Fibroblast of lung (primary cell): Measurements from ENCODE around the gene SYT13. TPM values are rescaled to one million over a fixed set of nuclear protein-coding genes. Genes with fewer than 3 reads are reported as not detected.

Experiments
- DNase-seq, 2 donors: peaks; one replicate each; pipeline versions ENCODE4 v3.0.0 to v3.0.0-alpha.2; 2010; ENCODE audit warnings: low read depth in 2 of 2
- H2AFZ ChIP-seq: 2 replicates; pipeline ENCODE4 v1.5.1; 2012; ENCODE audit warnings: low read length, control low read depth, inconsistent platforms
- H3K27ac ChIP-seq: 2 replicates; pipeline ENCODE4 v1.5.1; 2011; ENCODE audit warnings: low read length, control low read depth; ENCODE audit not compliant: insufficient read depth
- H3K27me3 ChIP-seq: 2 replicates; pipeline ENCODE4 v1.5.1; 2011; ENCODE audit warnings: mild to moderate bottlenecking, low read length; ENCODE audit not compliant: control insufficient read depth, insufficient read depth
- H3K36me3 ChIP-seq: 2 replicates; pipeline ENCODE4 v1.5.1; 2011; ENCODE audit warnings: low read length; ENCODE audit not compliant: control insufficient read depth, insufficient read depth
- H3K4me1 ChIP-seq: 2 replicates; pipeline ENCODE4 v1.5.1; 2011; ENCODE audit warnings: low read length; ENCODE audit not compliant: control insufficient read depth, insufficient read depth; ENCODE audit errors: extremely low read depth
- H3K4me2 ChIP-seq: 2 replicates; pipeline ENCODE4 v1.5.1; 2011; ENCODE audit warnings: low read length, control low read depth; ENCODE audit not compliant: insufficient read depth; ENCODE audit errors: extremely low read depth
- H3K4me3 ChIP-seq, 4 experiments: fragments of 200-600 bp in 1 of 4; sonication (generic) in 1 of 4; replicated peaks in 1 of 4; 2 replicates each; pipeline ENCODE4 v1.5.1; 2011 to 2016; ENCODE audit warnings: low read length in 4 of 4, low read depth in 3 of 4, mild to moderate bottlenecking in 3 of 4, control low read depth in 2 of 4, inconsistent platforms in 1 of 4, mixed read lengths in 1 of 4; ENCODE audit not compliant: insufficient read depth in 1 of 4; ENCODE audit errors: control extremely low read depth in 1 of 4
- H3K79me2 ChIP-seq: 2 replicates; pipeline ENCODE4 v1.5.1; 2012; ENCODE audit warnings: mild to moderate bottlenecking, low read length, inconsistent platforms; ENCODE audit not compliant: control insufficient read depth, insufficient read depth
- H3K9ac ChIP-seq: 2 replicates; pipeline ENCODE4 v1.5.1; 2011; ENCODE audit warnings: mild to moderate bottlenecking, low read length, control low read depth; ENCODE audit not compliant: insufficient read depth
- H3K9me3 ChIP-seq: 2 replicates; pipeline ENCODE4 v1.5.1; 2012; ENCODE audit warnings: low read depth, low read length; ENCODE audit not compliant: control insufficient read depth, insufficient read depth
- H4K20me1 ChIP-seq: 2 replicates; pipeline ENCODE4 v1.5.1; 2011; ENCODE audit warnings: low read length; ENCODE audit not compliant: control insufficient read depth, insufficient read depth; ENCODE audit errors: extremely low read depth
- CTCF ChIP-seq, 2 donors: IDR thresholded peaks in 1 of 2; conservative IDR thresholded peaks in 1 of 2; 1 replicate in 1 of 2; 2 replicates in 1 of 2; pipeline ENCODE4 v1.5.1; 2011 to 2012; ENCODE audit warnings: low read length in 2 of 2, control low read depth in 1 of 2, inconsistent platforms in 1 of 2, low read depth in 1 of 2, mild to moderate bottlenecking in 1 of 2
- EZH2 ChIP-seq: IDR thresholded peaks from 2 replicates; pipeline ENCODE4 v1.5.1; 2012; ENCODE audit warnings: low read length, control low read depth, mild to moderate bottlenecking; ENCODE audit errors: missing control alignments
- polyA plus RNA-seq, 2 donors: library from polyadenylated mRNA; depleted of rRNA in 1 of 2; stranded (reverse) in 1 of 2; unstranded in 1 of 2; fragments of >200 nt; gene quantifications; 2 replicates each; pipeline ENCODE4 v1.2.1, GENCODE V29; 2011 to 2012; ENCODE audit warnings: missing spikeins in 1 of 2
- total RNA-seq: library from RNA; depleted of rRNA; stranded (reverse); fragments of >200 nt; gene quantifications from 2 replicates; pipeline ENCODE4 v1.2.1, GENCODE V29; 2014

SYT13 gene
- total and polyA plus RNA-seq, 2 donors (not counting 1 experiment from before 2014, with no cell fraction given), result not detected

DNA sequence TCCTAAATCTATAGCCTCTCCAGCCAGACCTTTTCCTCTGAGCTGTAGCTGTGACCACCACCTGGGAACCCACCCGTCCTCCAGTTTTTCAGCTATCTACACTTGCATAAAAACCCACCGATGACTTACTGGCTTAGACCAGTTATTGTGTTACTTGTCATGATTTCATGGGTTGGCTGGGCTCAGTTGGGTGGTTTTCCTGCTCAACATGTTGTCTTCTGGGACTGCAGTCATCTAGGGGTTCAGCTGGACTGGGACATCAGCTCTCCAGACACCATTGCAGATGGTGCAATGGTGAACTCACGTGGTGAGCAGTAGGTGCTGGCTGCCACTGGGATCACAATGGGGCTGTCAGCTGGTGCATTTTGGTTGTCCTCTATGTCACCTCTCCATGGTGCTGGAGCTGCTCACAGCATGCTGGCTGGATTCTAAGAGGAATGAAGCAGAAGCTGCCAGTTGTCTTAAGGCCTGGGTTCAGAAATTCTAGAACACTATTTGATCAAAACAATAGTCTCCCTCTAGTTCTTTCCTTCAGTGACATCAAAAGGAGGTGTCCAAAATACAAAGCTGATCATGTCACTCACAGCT lies 1.3 kb upstream of the SYT13 start:
- no peaks in the 10 kb centered on the region for H3K9me3 ChIP-seq

DNA sequence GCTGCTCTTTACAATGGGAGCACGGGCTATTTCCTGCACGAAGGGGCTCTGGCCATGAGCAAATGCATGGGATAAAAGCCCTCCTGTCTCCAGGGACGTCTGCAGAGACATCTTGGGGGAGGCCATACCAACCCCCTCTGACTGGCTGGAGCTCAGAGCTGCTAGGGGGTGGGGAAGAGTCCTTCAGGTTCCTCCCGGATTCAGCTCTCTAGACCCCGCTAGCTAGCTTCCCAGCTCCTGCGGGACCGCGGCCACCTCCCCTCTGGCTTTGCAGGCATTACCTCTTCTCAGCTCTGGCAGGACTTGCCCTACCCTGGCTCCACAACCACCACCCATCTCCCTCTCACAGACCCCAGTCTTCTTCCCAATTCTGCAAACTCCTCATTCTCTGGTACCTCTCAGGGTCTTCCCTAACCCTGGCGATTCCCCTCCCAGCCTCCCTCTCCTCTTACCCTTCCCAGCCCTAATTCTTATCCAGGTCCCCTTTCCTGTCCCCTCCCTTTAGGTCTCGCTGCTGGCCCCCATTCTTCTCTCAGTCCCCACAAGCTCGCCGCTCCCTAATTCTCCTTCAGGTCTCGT lies 802 bp downstream of the SYT13 start:
- H3K9ac ChIP-seq, result no peak overlapping the region
- H3K36me3 ChIP-seq, result no peaks in the 10 kb centered on the region
- H4K20me1 ChIP-seq, result no peaks in the 10 kb centered on the region
- H3K4me3 ChIP-seq, result no peak overlapping the region
- TF ChIP-seq CTCF (conservative IDR thresholded peaks at IDR 0.05 in 1 of 2, IDR thresholded peaks at IDR 0.05 in 1 of 2; ENCODE audit: low read depth in 1 of 2, low read length in 2 of 2) (no peak), EZH2 (no peak)
- H3K79me2 ChIP-seq, result no peaks in the 10 kb centered on the region
- H2AFZ ChIP-seq, result no peak overlapping the region
- no peak overlapping the region for H3K4me2 ChIP-seq
- peaks cover 19% of the 10 kb centered on the region for H3K27me3 ChIP-seq
- H3K4me1 ChIP-seq, result no peaks in the 10 kb centered on the region
- no peak overlapping the region for H3K27ac ChIP-seq
- DNase-seq, result no peak
- no peaks in the 10 kb centered on the region for H3K9me3 ChIP-seq

More for the DNA sequence above, 1.3 kb upstream of the SYT13 start:
- Histone ChIP-seq H3K36me3 (no peaks in the 10 kb centered on the region), H3K4me2 (no peak overlapping the region), H3K79me2 (no peaks in the 10 kb centered on the region), H3K4me3 (no peak overlapping the region), H3K27me3 (peaks cover 19% of the 10 kb centered on the region), H4K20me1 (no peaks in the 10 kb centered on the region), H3K9ac (no peak overlapping the region), H3K4me1 (no peaks in the 10 kb centered on the region), H2AFZ (no peak overlapping the region), H3K27ac (no peak overlapping the region)
- DNase-seq, result no peak
- TF ChIP-seq EZH2 (no peak), CTCF (conservative IDR thresholded peaks at IDR 0.05 in 1 of 2, IDR thresholded peaks at IDR 0.05 in 1 of 2; ENCODE audit: low read depth in 1 of 2, low read length in 2 of 2) (no peak)

- H3K9me3 ChIP-seq, result no peaks in the 10 kb centered on the region
- no peaks in the 10 kb centered on the region for H4K20me1 ChIP-seq
- H3K36me3 ChIP-seq, result no peaks in the 10 kb centered on the region
- DNase-seq, result no peak
- H2AFZ ChIP-seq, result no peak overlapping the region
- no peaks in the 10 kb centered on the region for H3K4me1 ChIP-seq
- peaks cover 13% of the 10 kb centered on the region for H3K27me3 ChIP-seq
- no peak overlapping the region for H3K4me2 ChIP-seq
- no peak overlapping the region for H3K27ac ChIP-seq
- no peak overlapping the region for H3K9ac ChIP-seq
- no peaks in the 10 kb centered on the region for H3K79me2 ChIP-seq
- TF ChIP-seq CTCF (conservative IDR thresholded peaks at IDR 0.05 in 1 of 2, IDR thresholded peaks at IDR 0.05 in 1 of 2; ENCODE audit: low read depth in 1 of 2, low read length in 2 of 2), result no peak
- TF ChIP-seq EZH2, result no peak
- no peak overlapping the region for H3K4me3 ChIP-seq
Measured at GRCh38 chr11:45282081-45282480, 4.1 kb downstream of the SYT13 start.
